K562 treated with DMSO at 1 percent for 24 hours (cell line): Measurements from ENCODE around the gene ENG. TPM values are rescaled to one million over a fixed set of nuclear protein-coding genes. Genes with fewer than 3 reads are reported as not detected.

Source experiments
- total RNA-seq: library from RNA; unstranded; fragments of 300-600 nt; gene quantifications from 2 replicates; pipeline ENCODE4 v1.2.3, GENCODE V29; 2022; ENCODE audit warnings: low read depth; ENCODE audit not compliant: insufficient read depth

Gene ENG
- total RNA-seq, result 2.2 and 3.2 TPM in 2 replicates

GRCh38 chr9:127854184-127854806, at the start of gene ENG:
Gene ENG, minus strand, starts transcription at chr9:127854658. Its CDS starts 303 bp downstream, at chr9:127854355.

DNA sequence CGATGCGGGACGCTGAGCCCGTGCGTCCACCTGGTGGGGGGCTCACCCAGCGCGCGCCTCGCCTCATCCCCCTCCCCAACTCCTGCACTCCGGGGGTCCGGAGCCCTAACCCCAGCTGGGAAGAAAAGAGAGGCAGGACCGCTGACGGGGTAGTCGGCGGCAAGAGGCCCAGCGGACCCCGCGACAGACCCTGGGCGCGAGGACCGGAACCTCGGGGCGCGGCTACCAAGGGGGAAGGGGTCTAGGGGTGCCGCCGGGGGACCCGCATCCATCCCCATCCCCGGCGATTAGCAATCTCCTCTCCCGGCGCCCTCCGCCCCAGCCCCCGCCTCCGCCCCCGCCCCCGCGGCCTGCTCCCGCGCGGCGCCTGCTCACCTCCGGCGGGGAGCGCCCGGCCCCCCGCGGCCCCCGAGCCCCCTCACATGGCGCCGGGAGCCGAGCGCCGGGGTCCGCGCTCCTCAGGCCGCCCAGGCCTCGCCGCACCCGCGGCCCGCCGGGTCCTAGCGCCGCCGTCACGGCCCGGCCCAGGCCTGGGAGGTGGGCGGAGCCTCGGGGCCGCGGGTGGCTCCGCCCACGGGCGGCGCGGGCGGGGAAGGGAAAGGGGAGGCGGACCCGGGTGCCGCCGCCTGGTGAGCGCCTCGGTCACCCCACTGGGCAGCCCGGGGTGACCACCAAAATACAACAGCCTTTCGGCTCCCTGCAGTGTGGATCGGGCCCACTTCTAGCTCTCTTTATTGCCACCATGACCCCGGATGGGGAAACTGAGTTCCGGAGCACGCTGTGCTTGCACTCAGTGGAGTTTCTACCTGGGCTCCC, 44.9 kb upstream of the ENG start, which contains the start of gene ST6GALNAC6:
ST6GALNAC6 (minus strand) TSS at position 476 of the 816 bp plus-strand sequence. CDS start 1,622 bp downstream, outside the sequence.

DNA sequence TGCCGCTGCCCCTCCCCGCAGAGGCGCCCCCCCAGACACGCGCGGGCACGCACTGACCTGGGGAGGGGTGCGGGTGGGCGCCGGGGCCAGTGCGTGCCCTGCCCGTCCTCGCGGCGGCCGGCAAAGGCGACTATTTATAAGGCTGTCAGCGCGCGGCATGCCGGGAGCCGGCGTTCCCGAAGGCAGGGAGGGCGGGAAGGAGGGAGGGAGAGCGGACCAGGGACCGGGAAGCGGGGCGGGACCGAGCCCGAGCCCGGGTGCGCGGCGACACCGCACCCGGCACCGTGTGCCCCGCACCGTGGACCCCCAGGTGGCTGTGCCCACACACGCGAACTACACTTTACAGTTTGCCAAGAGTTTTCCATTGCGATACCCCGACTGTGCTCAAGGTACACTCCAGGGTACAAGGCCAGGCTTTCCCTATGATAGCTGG, 23.1 kb upstream of the ENG start, which contains the start of gene AK1:
AK1 (minus strand) TSS at position 110 of the 433 bp plus-strand sequence. CDS start 3,058 bp downstream, outside the sequence.

GRCh38 chr9:127802576-127803443, 51.6 kb downstream of the ENG start, which contains the start of gene FPGS:
Gene FPGS, plus strand, starts transcription at chr9:127802882. Its CDS starts 43 bp downstream, at chr9:127802925.

GRCh38 chr9:127785933-127786772, 68.3 kb downstream of the ENG start, which contains the start of gene CDK9:
Gene CDK9, plus strand, starts transcription at chr9:127786034. Its CDS starts 115 bp downstream, at chr9:127786149.

DNA sequence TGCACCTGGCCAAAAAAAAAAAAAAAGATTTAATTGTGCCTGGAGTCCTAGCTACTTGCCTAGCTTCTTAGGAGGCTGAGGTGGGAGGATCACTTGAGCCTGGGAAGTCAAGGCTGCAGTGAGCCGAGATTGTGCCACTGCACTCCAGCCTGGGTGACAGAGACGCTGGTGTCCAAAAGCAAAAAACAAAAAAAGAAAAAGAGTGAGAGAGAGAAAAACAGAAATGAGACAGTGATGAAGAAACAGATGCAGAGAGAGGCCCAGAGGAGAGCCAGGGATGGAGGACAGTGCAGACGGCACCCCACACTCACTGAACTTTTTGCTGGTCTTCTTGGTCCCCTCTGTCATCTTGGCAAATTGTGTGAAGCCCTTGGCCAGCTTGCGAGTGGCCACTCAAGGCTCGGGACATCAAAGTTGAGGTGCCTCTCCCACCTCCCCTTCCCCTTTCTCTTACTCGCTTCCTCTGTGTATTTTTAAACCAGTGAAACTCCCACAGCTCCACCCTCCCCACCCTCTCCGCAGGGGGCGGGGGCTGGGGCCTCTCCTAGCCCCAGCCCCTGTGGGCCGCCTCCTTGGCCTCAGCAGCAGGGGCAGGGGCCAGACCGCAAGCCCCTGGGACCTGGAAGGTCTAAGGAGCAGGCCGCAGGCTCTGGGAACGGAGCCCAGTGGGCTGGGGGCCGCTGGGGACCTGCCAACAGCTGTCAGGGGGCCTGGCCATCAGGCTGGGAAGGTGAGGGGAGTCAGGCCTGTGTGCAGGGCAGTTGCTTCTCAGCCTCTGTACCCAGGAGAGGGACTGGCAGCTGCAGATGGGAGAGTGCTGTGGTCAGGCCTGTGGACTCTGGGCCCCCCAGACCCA, 76.0 kb downstream of the ENG start, which contains the start of gene SH2D3C:
SH2D3C (minus strand) TSS at position 387 of the 856 bp plus-strand sequence; CDS start at position 348, 39 bp downstream.

Other genes starting within 250 kb of the ENG start
- gene STXBP1, start 242.4 kb downstream of the ENG start, total RNA-seq, result 39.0 and 42.9 TPM in 2 replicates
- 0.49 TPM in 1 of 2 replicates, not detected in the other for gene CFAP157, start 147.7 kb downstream of the ENG start, total RNA-seq
- gene PTRH1, start 139.0 kb downstream of the ENG start, total RNA-seq, result 21.6 and 28.0 TPM in 2 replicates
- not detected in 2 replicates for gene TTC16, start 138.6 kb downstream of the ENG start, total RNA-seq
- gene TOR2A, start 119.4 kb downstream of the ENG start, total RNA-seq, result 107 and 113 TPM in 2 replicates
- gene SH2D3C, start 76.0 kb downstream of the ENG start, total RNA-seq, result 3.2 and 4.1 TPM in 2 replicates
- gene CDK9, start 68.6 kb downstream of the ENG start, total RNA-seq, result 91.4 and 92.0 TPM in 2 replicates
- gene FPGS, start 51.8 kb downstream of the ENG start, total RNA-seq, result 61.7 and 73.2 TPM in 2 replicates
- gene AK1, start 23.0 kb upstream of the ENG start, total RNA-seq, result 72.9 and 77.4 TPM in 2 replicates
- 16.2 and 23.4 TPM in 2 replicates for gene ST6GALNAC6, start 44.9 kb upstream of the ENG start, total RNA-seq
- gene ST6GALNAC4, start 62.4 kb upstream of the ENG start, total RNA-seq, result 49.0 and 60.9 TPM in 2 replicates
- gene PIP5KL1, start 76.1 kb upstream of the ENG start, total RNA-seq, result 2.8 and 4.9 TPM in 2 replicates
- gene DPM2, start 83.2 kb upstream of the ENG start, total RNA-seq, result 71.9 and 76.4 TPM in 2 replicates
- gene EEIG1, start 126.3 kb upstream of the ENG start, total RNA-seq, result 48.1 and 48.9 TPM in 2 replicates
- gene NAIF1, start 212.7 kb upstream of the ENG start, total RNA-seq, result 20.5 and 24.2 TPM in 2 replicates
- gene SLC25A25, start 213.6 kb upstream of the ENG start, total RNA-seq, result 40.3 and 40.4 TPM in 2 replicates